ENCODE data around the gene OR8B4.

DNA sequence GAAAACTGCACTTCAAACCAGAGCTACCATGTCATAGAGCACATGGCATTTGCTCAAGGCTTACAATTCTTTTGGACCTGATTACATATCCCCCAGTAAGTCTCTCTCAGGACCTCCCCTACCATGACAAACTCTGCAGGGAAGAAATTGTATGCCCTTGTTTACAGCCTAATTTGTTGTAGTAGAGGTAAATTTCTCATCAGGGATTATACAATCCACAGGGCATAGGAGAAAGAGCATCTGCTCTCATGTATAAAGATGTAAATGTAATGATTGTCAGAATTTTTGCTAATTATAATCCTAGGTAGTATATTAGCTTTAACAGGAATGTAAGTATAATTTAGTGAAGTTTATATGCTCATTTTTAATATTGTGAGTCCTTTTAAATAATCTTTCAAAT, 25.7 kb downstream of the OR8B4 start, which contains the start of gene OR8B3:
- TF ChIP-seq, protein P1, sequence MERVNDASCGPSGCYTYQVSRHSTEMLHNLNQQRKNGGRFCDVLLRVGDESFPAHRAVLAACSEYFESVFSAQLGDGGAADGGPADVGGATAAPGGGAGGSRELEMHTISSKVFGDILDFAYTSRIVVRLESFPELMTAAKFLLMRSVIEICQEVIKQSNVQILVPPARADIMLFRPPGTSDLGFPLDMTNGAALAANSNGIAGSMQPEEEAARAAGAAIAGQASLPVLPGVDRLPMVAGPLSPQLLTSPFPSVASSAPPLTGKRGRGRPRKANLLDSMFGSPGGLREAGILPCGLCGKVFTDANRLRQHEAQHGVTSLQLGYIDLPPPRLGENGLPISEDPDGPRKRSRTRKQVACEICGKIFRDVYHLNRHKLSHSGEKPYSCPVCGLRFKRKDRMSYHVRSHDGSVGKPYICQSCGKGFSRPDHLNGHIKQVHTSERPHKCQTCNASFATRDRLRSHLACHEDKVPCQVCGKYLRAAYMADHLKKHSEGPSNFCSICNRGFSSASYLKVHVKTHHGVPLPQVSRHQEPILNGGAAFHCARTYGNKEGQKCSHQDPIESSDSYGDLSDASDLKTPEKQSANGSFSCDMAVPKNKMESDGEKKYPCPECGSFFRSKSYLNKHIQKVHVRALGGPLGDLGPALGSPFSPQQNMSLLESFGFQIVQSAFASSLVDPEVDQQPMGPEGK (CRISPR knock-in tag; IDR thresholded peaks at IDR 0.05; ENCODE audit: borderline replicate concordance) = no peak
- no peak for TF ChIP-seq PPARA (CRISPR knock-in tag; IDR thresholded peaks at IDR 0.05; ENCODE audit: borderline replicate concordance)
- TF ChIP-seq, protein P2, sequence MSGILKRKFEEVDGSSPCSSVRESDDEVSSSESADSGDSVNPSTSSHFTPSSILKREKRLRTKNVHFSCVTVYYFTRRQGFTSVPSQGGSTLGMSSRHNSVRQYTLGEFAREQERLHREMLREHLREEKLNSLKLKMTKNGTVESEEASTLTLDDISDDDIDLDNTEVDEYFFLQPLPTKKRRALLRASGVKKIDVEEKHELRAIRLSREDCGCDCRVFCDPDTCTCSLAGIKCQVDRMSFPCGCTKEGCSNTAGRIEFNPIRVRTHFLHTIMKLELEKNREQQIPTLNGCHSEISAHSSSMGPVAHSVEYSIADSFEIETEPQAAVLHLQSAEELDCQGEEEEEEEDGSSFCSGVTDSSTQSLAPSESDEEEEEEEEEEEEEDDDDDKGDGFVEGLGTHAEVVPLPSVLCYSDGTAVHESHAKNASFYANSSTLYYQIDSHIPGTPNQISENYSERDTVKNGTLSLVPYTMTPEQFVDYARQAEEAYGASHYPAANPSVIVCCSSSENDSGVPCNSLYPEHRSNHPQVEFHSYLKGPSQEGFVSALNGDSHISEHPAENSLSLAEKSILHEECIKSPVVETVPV (CRISPR knock-in tag; IDR thresholded peaks at IDR 0.05) = no peak
- TF ChIP-seq TOX (CRISPR knock-in tag; IDR thresholded peaks at IDR 0.05; ENCODE audit: borderline replicate concordance) = no peak
- no peak for TF ChIP-seq ARNTL (CRISPR knock-in tag; IDR thresholded peaks at IDR 0.05; ENCODE audit: borderline replicate concordance, low read depth)

Measured in SK-N-SH treated with all-trans-retinoic acid at 6 μM for 48 hours (cell line).